ENCODE data around the gene NAPG. TPM values are rescaled to one million over a fixed set of nuclear protein-coding genes. Genes with fewer than 3 reads are reported as not detected.

Gene NAPG
- total and polyA plus RNA-seq, 9 of the 15 experiments (the other 6 are each of a cell fraction or from before 2014, with no cell fraction given), result 31.6 to 63.3 (median 50.9) TPM

GRCh38 chr18:10528439-10528838 lies 2.6 kb downstream of the NAPG start (continued):
- TF ChIP-seq MYC (IDR thresholded peaks at IDR 0.05; ENCODE audit: low read depth, low read length) (0 out of 2 replicates have a peak, but pooled peaks have one; percentile 18), MYC (CRISPR knock-in tag; IDR thresholded peaks at IDR 0.05; ENCODE audit: borderline replicate concordance, low read depth) (no peak), TSC22D4 (tag; IDR thresholded peaks at IDR 0.05) (no peak), ZNF311 (CRISPR knock-in tag; IDR thresholded peaks at IDR 0.05) (no peak), LCOR (CRISPR knock-in tag; IDR thresholded peaks at IDR 0.05) (peak; percentile 15; the same call in 1 of the 2 replicates), ZNF280A (IDR thresholded peaks at IDR 0.05; ENCODE audit: low read depth, partially characterized antibody) (no peak), RCOR1 (IDR thresholded peaks at IDR 0.05; ENCODE audit: borderline replicate concordance in 1 of 2, low read depth in 2 of 2, low read length in 2 of 2) (peak in 1 of 2 experiments; percentile 44; a peak in 1 of 4 replicates), FOXK2 (conservative IDR thresholded peaks at IDR 0.05 in 1 of 2, IDR thresholded peaks at IDR 0.05 in 1 of 2; ENCODE audit: low read depth in 2 of 2) (no peak), PREB (CRISPR knock-in tag; IDR thresholded peaks at IDR 0.05) (no peak), POLR2AphosphoS5 (IDR thresholded peaks at IDR 0.05; ENCODE audit: control insufficient read depth, insufficient read depth, low read depth, low read length) (no peak), ZNF324 (CRISPR knock-in tag; IDR thresholded peaks at IDR 0.05) (no peak), KLF10 (CRISPR knock-in tag; IDR thresholded peaks at IDR 0.05) (no peak), CBX2 (IDR thresholded peaks at IDR 0.05; ENCODE audit: insufficient read depth, low read length, poor library complexity, severe bottlenecking) (no peak), HMBOX1 (IDR thresholded peaks at IDR 0.05) (peak; percentile 78), KDM1A (IDR thresholded peaks at IDR 0.05) (0 out of 4 replicates have a peak, but pooled peaks of 1 of the 2 experiments have one; percentile 14)
